ENCODE results near the gene LSAMP.

GRCh38 chr3:116179091-116179490 lies 266.2 kb downstream of the LSAMP start:
- no peak for TF ChIP-seq CTCF (IDR thresholded peaks at IDR 0.05; ENCODE audit: low read depth, low read length)
- TF ChIP-seq EZH2phosphoT487 (IDR thresholded peaks at IDR 0.05; ENCODE audit: low read depth): no peak
